Stimulated activated CD8-positive, alpha-beta memory T cell treated with anti-CD3 and anti-CD28 coated beads, Interleukin-4, amount 100 ng/mL, for 4 hours (primary cell): ENCODE results near the gene C11orf97.
"Not testable (repeated sequence)": the region's sequence is repeated elsewhere in the genome, so short reads cannot be mapped to it uniquely, and the experiment has no call there.

Source experiments
- DNase-seq, 2 donors: peaks; one replicate each; pipeline ENCODE4 v3.0.0-alpha.2; 2020; ENCODE audit warnings: low read depth in 2 of 2, low spot score in 1 of 2

C11orf97 gene, protein sequence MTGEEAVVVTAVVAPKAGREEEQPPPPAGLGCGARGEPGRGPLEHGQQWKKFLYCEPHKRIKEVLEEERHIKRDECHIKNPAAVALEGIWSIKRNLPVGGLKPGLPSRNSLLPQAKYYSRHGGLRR

DNA sequence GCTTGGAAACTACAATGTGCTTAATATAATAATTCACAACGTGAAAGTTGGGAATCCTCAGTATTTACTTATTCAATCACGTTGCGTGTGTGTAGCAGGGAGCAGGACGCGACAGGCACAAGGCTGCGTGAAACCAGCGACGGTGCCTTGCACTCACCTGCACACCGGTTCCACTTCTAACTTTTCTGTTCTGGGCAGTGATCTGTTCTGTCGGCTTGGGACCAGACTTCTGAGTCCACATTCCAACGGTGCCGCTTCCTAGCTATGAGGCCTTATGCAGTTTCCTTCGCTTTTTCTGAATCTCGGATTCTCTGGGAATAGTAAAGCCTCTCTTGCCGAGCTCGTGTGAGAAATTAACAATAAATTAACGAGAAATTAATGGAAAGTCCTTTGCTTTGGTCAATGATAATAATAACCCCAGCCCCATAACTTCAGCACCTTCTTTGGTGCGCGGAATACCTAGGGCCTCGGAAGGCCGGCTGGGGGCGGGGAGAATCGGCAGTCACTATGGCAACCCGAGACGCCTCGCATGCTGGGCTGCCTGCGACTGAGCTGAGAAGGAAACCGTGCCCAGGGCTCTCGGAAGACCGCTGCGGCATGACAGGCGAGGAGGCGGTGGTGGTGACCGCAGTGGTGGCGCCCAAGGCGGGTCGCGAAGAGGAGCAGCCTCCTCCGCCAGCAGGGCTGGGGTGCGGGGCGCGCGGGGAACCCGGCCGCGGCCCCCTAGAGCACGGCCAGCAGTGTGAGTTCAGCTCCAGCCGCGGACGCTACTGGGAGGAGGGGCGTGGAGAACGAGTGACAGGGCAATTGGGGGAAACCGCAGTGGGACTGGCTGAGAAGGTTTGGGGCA lies at the start of gene C11orf97:
C11orf97 (plus strand) TSS at position 530 of the 850 bp plus-strand sequence; CDS start at position 598, 68 bp downstream.
- DNase-seq, result peak; percentile 6 to 32

DNA sequence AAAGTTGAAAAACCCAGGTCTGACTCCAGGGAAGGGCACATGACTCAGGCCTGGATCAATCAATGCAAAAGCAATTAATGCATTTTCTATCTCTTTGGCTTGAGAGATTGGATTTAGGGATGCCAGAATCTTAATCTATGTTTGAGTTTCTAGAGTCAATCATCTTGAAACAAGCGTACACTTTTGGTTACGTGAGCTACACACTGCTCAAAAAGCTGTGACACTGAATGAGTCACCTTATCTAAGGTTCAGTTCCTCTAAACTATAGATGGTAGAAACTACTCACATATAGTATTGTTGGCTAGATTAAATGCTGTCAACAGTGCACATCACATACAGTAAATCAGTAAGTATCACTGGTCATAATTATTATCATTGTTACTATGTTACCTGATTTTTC lies 42.8 kb upstream of the C11orf97 start:
- DNase-seq, result no peak

DNA sequence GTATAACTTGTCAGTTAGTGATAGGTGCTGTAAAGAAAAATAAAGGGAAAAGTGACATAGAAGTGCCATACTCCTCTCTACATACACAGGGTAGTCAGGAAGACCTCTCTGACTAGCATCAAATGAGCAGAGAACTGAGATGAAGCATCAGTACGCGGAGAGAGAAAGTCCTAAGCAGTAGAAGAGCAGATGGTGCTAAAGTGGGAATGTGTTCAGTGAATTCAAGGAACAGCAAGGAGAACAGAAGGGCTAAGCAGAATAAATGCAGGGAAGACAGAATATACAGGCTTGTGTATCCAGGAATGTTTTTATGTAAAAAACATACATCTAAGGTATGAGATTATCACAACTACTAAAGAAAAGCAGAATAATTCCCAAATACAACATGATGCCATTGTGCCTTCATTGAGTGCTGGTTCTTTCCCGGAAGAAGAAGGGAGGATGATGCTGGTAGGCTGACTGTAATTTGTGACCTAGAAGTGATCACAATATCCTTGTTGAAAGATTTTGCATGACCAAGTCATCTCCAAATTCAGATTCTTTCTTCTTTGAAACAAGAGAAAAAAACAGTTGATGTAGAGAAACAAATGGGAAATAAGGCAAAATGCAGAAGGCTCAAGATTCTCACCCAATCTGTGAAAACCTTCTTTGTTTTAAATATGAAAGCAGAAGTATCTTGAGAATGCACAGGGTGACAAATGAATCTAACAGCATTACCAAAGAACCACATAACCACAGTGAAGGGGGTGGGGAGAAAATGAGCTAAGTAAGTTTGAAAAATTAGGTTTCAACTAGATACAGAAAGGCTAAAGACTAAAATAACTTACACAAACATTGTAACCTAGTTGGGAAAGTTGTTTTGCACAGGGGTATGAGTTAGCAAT lies 39.1 kb upstream of the C11orf97 start:
- DNase-seq, result no peak

DNA sequence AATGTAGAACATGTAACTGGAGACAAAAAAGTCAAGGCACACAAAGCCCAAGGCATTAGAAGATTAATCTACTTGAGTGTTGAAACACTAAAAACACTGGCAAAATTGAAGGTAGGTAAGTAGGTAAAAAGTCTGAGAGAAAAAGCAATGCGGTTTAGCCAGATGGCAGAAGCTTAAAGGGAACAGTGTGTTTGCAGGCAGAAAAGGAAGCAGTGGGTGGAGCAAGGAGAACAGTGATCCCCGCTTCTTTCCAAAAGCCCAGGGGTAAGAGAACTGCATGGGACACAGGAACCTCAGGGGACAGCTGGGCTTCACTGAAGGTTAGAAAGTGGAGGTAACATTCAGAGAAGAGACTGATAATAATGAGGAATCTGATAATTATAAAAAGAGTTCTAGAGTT lies 34.6 kb upstream of the C11orf97 start:
- no peak for DNase-seq

DNA sequence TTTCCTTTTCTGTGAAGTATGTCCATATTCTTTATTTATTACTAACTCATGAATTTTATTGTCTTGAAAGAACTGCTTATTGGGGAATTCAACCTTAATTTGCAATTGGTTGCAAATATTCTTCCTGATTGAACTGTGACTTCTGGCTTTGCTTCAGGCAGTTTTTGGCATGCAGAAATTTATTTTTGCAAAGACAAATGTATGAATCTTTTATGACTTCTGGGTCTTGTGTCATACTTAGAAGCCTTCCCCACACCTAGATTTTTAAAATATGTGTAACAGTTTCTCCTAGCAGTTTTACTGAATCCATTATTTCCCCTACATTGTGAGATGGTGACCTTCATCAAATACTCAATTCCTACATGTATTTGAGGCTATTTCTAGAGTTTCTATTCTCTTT lies 30.9 kb upstream of the C11orf97 start:
- DNase-seq, result no peak

DNA sequence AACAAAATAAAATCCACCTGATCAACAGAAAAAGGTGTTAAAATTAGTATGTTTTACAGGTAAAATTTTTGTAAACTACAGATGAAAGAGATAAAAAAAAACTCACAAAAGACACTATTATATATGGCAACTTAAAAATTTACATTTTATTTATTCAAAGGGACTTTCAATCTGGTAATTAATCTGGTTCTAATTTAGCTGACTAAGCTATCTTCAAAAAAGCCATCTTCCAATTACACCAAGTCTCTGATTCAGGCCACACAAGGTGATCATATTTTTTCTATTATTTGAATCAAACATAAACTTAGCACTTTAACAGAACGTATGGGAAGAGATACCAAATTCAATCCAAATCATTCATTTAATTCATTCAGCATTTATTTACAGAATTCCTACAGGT lies 26.2 kb upstream of the C11orf97 start:
- no peak for DNase-seq

DNA sequence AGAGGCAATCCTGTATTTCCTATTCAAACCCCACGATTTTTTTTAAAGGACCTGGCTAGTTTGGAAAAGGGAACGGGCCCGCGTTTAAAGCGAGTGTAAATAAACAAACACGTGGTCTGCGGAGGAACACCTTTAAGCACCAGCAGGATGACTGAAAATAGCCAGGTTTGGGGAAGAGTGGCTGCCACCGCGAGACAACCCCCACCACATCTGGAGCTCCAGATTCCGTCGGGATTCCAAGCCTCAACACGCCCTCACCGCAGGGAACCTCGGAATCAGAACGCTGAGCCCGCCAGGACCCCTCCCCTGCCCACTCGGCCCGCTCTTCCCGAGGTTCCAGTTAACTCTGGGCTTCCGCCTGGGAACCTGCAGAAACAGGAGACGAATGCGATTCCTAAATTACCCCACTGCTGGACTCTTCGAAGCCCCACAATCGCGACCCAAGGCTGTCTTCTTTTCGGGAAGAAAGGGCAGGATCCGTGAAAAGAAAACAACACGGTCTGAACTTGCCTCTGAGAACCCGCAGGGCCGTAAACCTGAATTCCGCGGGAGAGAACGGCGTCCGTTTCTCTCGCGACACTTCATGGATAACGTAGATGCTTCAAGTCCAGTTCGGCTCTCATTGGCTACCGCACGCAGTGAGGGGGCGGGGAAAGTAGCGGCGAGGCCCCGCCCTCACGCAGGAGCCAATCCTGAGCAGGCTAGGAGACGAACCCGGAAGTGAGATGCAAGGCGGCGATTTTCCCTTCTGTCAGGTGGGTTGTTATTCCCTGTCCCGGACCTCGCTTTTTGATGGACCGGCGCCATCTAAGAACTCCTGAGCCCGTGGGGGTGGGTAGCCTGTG lies 18.8 kb upstream of the C11orf97 start, which contains the start of the genes ANKRD49 and MRE11:
ANKRD49 (plus strand) TSS at position 704 of the 845 bp plus-strand sequence. CDS start 2,710 bp downstream, outside the sequence.
MRE11 (minus strand) TSS at position 564 of the 845 bp plus-strand sequence. CDS start 1,043 bp downstream, outside the sequence.
- peak; percentile 91 to 92 for DNase-seq

DNA sequence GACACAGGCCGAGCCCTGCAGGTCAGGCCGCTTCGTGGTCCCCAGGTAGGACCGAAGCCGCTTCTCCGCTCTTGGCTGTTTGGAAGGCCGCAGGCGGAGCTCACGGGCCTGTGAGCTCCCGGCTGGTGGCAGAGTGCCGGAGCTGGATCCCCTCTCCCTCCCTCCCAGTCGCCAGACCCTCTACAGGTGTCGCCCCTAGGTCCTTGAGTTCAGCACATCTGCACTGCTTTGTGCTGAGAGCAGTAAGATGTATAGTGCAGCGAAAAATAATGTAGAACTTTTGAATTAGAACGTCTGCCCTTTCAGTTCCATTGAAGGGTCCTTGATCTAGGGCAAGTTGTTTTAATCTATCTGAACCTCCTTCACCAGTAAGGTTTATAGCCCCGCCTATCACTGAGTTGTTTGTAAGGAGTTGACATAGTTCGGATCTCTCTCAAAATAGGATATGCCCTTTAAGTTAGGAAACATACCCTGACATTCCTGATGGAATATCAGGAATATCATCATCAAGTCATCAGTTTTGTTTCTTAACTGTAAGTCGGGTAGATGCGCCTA lies 18.1 kb upstream of the C11orf97 start:
- DNase-seq, result no peak

DNA sequence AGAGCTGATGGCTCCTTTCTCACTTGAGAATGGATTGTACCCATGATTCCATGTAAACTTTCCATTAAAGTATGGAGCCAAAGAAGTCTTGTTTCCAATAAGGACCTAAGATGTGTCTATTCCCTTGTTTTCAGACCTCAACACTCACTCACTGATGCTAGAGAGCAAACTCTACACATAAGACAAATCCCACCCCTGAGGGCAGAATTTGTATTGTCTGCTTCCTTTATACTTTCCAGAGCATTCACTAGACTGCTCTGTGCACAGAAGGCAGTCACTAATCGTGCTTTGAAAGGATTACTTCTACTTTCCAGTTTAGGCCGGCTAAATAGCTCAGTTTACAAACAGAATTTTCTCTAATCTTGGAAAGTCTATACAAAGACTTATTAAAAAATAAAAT lies 12.1 kb upstream of the C11orf97 start:
- no peak for DNase-seq

DNA sequence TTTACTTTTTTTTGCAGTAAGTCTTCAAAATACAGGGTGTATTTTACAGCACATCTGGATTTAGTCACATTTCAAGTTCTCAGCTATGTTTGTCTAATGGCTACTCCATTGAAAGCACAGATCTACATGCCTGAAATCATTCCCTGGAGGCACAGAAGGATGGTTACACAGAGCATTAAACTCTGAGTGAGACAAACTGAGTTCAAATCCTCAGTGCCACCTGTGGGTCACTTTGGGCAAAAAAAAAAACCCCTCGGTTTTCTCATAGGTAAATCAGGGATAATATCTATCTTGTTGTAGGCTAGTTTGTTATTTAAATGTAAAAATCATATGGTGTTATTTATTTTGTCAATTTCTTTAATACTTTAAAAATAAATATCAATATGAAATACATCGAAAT lies 10.7 kb upstream of the C11orf97 start:
- no peak for DNase-seq

DNA sequence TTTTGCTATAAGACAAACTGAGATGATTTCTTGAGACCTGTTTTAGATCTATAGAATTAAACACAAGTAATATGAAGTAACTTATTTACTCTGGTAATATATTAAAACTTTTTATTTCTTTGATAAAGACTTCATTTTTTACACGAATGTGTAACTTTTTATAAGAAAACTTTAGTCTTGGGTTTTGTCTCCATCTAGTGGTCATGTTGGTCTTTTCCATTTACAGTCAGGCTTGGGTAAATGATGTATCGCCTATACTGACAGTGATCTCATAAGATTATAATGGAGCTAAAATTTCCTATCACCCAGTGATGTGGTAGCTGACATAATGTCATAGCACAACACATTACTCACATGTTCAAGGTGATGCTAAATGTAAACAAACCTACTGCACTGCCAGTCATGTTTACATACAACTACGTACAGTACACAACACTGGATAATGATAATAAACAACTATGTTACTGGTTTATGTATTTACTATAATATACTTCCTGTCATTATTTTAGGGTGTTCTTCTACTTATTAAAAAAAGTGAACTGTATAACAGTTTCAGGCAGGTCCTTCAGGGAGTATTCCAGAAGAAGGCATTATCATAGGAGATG lies 7.5 kb upstream of the C11orf97 start:
- DNase-seq, result no peak

DNA sequence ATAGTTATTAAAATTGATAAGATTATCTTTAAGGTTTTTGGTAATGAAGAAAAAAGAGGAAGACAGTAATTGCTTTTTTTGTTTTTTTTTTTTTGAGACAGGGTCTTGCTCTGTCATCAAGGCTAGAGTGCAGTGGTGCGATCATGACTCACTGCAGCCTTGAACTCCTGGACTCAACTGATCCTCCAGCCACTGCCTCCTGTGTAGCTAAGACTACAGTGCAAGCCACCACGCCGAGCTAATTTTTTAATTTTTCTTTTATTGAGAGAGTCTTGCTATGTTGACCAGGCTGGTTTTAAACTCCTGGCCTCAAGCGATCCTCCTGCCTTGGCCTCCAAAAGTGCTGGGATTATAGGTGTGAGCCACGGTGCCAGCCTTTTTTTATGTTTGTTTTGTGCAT lies 5.7 kb upstream of the C11orf97 start:
- not testable (repeated sequence) for DNase-seq

DNA sequence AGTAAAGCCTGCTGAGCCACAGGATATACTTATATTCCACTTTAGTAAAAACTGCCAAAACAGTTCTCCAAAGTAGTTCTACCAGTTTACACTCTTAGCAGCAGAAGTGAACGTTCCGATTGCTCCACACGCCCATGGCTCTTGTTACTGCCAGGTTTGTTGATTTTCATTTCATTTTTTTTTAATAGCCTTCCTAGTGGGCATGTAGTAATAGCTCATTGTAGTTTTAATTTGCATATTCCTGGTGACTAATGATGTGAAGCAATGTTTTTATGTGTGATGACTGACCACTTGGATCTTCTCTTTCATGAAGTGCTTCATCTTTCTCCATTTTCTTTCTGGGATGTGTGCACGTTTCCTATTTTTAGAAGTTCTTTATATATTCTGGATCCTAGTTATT lies 4.8 kb upstream of the C11orf97 start:
- no peak for DNase-seq

DNA sequence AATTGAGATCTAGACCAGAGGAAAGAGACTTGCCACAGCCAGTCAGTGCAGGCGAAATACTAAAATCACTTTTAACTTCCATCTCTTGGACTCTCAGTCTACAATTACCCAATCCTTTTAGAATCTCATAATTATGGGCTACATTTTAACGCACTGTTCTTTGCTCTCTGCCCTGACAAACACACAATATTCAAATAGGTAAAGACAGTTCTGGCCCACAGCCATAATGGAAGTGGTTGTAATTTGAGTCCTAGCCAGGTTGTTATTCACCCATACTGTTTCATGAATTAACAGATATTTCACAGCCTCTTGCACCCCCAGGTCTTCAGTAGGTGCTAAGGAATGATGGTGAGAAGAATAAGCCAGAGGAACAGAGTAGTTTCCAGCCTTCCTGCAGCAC lies 830 bp downstream of the C11orf97 start:
- DNase-seq, result no peak

DNA sequence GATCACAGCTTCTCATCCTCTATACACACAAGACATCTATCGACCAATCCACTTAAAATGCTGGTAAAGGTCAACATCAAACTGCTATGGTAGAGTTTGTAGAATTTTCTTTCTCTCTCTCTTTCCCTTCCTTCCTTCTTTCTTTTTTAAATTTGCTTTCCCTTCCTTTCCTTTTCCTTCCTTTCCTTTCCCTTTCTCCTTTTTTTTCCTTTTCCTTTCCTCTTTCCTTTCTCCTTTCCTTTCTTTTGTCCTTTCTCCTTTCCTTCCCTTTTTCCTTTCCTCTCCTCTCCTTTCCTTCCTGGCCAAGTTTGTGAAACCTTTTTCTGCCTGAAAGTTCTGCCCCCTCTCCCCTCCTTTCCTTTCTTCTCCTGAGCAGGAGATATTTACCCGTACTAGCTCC lies 3.1 kb downstream of the C11orf97 start:
- DNase-seq, result no peak

DNA sequence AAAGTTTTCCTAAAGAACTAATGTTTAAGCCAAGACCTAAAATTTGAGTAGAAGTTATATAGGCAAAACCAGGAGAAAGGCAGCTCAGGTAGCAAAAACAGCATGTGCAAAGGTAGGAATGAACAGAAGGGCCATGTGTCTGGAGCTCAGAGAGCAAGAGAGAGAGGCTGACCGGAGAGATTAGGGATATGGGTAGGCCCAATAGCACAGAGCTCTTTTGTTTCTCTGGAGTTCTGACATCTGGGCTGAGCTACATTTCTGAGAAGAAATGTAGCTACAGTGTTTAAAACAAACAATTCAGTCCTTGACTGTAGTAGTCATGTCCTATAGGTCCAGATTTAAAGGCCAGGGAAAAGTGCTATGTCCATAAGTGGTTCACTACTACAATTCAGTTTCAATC lies 4.5 kb downstream of the C11orf97 start:
- no peak for DNase-seq

DNA sequence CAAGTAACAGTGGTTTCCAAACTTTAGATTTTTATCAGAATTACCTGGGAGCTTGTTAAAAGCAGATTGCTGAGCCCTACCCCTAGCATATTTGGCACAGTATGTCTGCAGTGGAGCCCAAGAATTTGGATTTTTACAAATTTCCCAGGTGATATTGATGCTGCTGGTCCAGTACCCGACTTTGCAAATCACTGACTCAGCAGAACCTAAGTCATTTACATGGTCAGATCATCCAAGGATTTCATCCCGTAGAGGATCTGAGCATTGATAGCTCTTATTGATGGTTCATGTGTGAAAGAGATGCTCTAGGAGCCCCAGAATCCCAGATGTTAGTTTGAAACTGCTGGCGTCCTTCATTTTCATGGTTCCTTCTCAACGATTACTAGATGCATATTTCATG lies 6.0 kb downstream of the C11orf97 start:
- no peak for DNase-seq

DNA sequence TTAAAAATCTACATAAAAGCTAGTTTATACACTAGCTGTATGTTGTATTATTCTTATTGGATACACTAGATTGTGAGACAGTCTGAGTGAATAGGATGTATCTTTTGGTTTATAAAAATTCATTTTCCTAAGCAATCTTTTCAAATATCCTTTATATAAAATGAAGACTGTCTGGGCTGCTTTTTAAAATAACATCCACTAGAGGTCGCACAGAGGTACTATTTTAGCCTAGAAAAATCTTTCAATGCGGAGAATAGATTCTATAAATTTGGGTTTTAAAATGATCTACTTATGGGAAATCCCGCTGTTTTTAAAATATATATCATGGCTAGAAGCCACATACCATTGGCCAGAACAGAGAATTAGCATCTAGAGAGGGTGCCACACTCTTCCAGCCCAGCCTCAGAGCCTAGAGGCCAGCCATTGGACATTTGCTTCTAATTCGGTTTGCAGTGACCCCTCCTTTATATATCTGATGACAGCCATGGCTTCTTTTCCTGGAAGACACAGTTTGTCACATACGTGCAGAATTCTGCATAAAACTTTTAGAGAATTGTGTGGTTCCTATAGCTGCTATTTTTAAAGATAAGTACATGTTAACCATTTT lies 7.3 kb downstream of the C11orf97 start:
- DNase-seq, result no peak

DNA sequence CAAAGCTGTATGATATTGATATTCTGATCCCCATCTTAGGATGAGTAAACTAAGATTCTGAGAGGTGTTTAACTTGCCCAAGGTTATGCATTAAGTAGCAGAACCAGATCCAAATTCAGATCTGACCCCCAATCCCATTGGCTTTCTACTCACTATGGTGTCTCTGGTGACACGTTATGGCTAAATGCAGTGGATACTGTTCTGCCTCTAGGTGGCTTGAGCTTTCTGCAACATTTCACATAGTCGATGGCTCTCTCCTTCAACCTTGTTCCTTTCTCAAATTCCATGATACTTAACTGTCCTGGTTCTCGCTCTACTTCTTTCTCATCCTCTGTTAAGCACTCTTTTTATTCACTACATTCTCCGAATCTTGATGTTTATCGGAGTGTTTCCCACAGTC lies 9.4 kb downstream of the C11orf97 start:
- DNase-seq, result no peak

DNA sequence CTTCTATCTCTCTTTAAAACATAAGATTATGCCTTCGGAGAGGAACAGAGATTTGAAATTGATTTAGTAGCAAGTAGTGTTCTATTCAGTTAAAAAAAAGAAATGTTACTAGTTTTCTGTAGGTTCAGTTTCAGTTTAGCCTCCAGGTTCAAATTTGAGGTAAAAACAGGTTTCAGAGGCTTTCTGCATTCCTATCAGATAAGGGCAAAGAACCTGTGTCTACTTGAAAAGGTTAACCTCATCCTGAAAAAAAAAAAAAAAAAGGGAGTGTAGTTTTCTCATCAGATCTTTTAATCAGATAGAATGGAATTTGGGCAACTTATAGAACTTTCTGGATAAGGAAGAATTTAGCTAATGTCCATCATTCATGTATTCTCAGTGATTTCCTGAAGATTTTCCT lies 12.1 kb downstream of the C11orf97 start:
- no peak for DNase-seq
